Liver (tissue), 9 donors: ENCODE data around the gene ANKDD1B. TPM values are rescaled to one million over a fixed set of nuclear protein-coding genes. Genes with fewer than 3 reads are reported as not detected.

Source experiments
- DNase-seq: peaks from one replicate; pipeline ENCODE4 v3.0.0-alpha.2; 2017; ENCODE audit warnings: low spot score
- H3K27ac ChIP-seq, 2 donors: one replicate each; pipeline ENCODE4 v1.7.0; 2013; ENCODE audit warnings: inconsistent platforms in 2 of 2, low read length in 2 of 2, control low read depth in 1 of 2, low read depth in 1 of 2, mild to moderate bottlenecking in 1 of 2
- H3K27me3 ChIP-seq, 4 donors: one replicate each; pipeline versions ENCODE4 v1.6.1 to v1.7.0; 2013; ENCODE audit warnings: low read length in 3 of 4, inconsistent platforms in 1 of 4, mild to moderate bottlenecking in 1 of 4, moderate library complexity in 1 of 4; ENCODE audit not compliant: control insufficient read depth in 4 of 4, insufficient read depth in 4 of 4
- H3K36me3 ChIP-seq, 4 donors: one replicate each; pipeline versions ENCODE4 v1.6.1 to v1.7.0; 2013; ENCODE audit warnings: low read length in 3 of 4, mild to moderate bottlenecking in 3 of 4, low read depth in 1 of 4, moderate library complexity in 1 of 4; ENCODE audit not compliant: control insufficient read depth in 4 of 4, insufficient read depth in 3 of 4
- H3K4me1 ChIP-seq, 4 donors: one replicate each; pipeline versions ENCODE4 v1.6.1 to v1.7.0; 2013; ENCODE audit warnings: low read length in 3 of 4, mild to moderate bottlenecking in 3 of 4, moderate library complexity in 1 of 4; ENCODE audit not compliant: control insufficient read depth in 4 of 4, insufficient read depth in 4 of 4
- H3K4me3 ChIP-seq, 3 donors: one replicate each; pipeline versions ENCODE4 v1.6.1 to v1.7.0; 2013; ENCODE audit warnings: low read length in 3 of 3, control low read depth in 1 of 3, low read depth in 1 of 3, mild to moderate bottlenecking in 1 of 3
- H3K9ac ChIP-seq, 2 donors: one replicate each; pipeline ENCODE4 v1.7.0; 2013; ENCODE audit warnings: low read length in 2 of 2, mild to moderate bottlenecking in 2 of 2, moderate library complexity in 2 of 2, control low read depth in 1 of 2, low read depth in 1 of 2
- H3K9me3 ChIP-seq, 4 donors: one replicate each; pipeline versions ENCODE4 v1.6.1 to v1.7.0; 2013; ENCODE audit warnings: low read length in 3 of 4; ENCODE audit not compliant: control insufficient read depth in 4 of 4
- ATF3 ChIP-seq: IDR thresholded peaks from 2 replicates; pipeline ENCODE4 v1.6.1; 2016; ENCODE audit warnings: antibody characterized with exemption
- EGR1 ChIP-seq, 2 donors: IDR thresholded peaks; 2 replicates each; pipeline ENCODE4 v1.6.1; 2016 to 2018; ENCODE audit warnings: antibody characterized with exemption in 2 of 2, low read depth in 2 of 2
- FOXA1 ChIP-seq: IDR thresholded peaks from 2 replicates; pipeline ENCODE4 v1.6.1; 2016; ENCODE audit warnings: antibody characterized with exemption
- GABPA ChIP-seq, 2 donors: IDR thresholded peaks in 1 of 2; conservative IDR thresholded peaks in 1 of 2; 2 replicates each; pipeline ENCODE4 v1.6.1; 2016; ENCODE audit warnings: antibody characterized with exemption in 2 of 2, mild to moderate bottlenecking in 1 of 2, moderate library complexity in 1 of 2
- HNF4A ChIP-seq, 2 donors: conservative IDR thresholded peaks; 2 replicates each; pipeline ENCODE4 v1.6.1; 2016; ENCODE audit warnings: antibody characterized with exemption in 2 of 2, mild to moderate bottlenecking in 2 of 2
- HNF4G ChIP-seq: IDR thresholded peaks from 2 replicates; pipeline ENCODE4 v1.6.1; 2016; ENCODE audit warnings: antibody characterized with exemption
- JUND ChIP-seq, 2 donors: IDR thresholded peaks; 2 replicates each; pipeline ENCODE4 v1.6.1; 2016; ENCODE audit warnings: antibody characterized with exemption in 2 of 2
- MAX ChIP-seq: IDR thresholded peaks from 2 replicates; pipeline ENCODE4 v1.6.1; 2016; ENCODE audit warnings: antibody characterized with exemption
- NR2F2 ChIP-seq: IDR thresholded peaks from 2 replicates; pipeline ENCODE4 v1.6.1; 2016; ENCODE audit warnings: antibody characterized with exemption
- RAD21 ChIP-seq, 2 donors: IDR thresholded peaks; 2 replicates each; pipeline ENCODE4 v1.6.1; 2016; ENCODE audit warnings: antibody characterized with exemption in 2 of 2, mild to moderate bottlenecking in 2 of 2
- RXRA ChIP-seq, 2 donors: IDR thresholded peaks; 2 replicates each; pipeline ENCODE4 v1.6.1; 2017 to 2018; ENCODE audit warnings: antibody characterized with exemption in 2 of 2, mild to moderate bottlenecking in 1 of 2
- SP1 ChIP-seq: IDR thresholded peaks from 2 replicates; pipeline ENCODE4 v1.6.1; 2018; ENCODE audit warnings: antibody characterized with exemption, mild to moderate bottlenecking
- TAF1 ChIP-seq: conservative IDR thresholded peaks from 2 replicates; pipeline ENCODE4 v1.6.1; 2016; ENCODE audit warnings: antibody characterized with exemption, mild to moderate bottlenecking
- YY1 ChIP-seq: IDR thresholded peaks from 2 replicates; pipeline ENCODE4 v1.6.1; 2016; ENCODE audit warnings: antibody characterized with exemption, mild to moderate bottlenecking
- WGBS: extraction: QIAGEN DNeasy Blood & Tissue Kit; methylation state at CpG from one replicate; pipeline ENCODE4 v1.1.7; 2013; 5-methylcytosine and 5-hydroxymethylcytosine counted together
- polyA plus RNA-seq, 2 donors: library from polyadenylated mRNA; stranded (reverse) in 1 of 2; unstranded in 1 of 2; fragments of 200-250 nt in 1 of 2; fragments of >200 nt in 1 of 2; fragmentation: Nextera tagmentation in 1 of 2; extraction: Ambion mirVana in 1 of 2; gene quantifications; one replicate each; pipeline versions ENCODE4 v1.2.1 to v1.2.3, GENCODE V29; 2013 to 2015
- total RNA-seq, 2 donors: library from RNA; depleted of rRNA; stranded (reverse); fragments of >200 nt; gene quantifications; one replicate each; pipeline ENCODE4 v1.2.3, GENCODE V29; 2014
- TF ChIP-seq, protein P1 (sequence below): IDR thresholded peaks from 2 replicates; pipeline ENCODE4 v1.6.1; 2016; ENCODE audit warnings: antibody characterized with exemption, mild to moderate bottlenecking
- TF ChIP-seq, protein P2 (sequence below): fragments of 150-350 bp; IDR thresholded peaks from 2 replicates; pipeline ENCODE4 v1.5.1; 2017; ENCODE audit warnings: improper control_type of control experiment, low read depth, low read length; ENCODE audit not compliant: missing input control
- donor health status: healthy.
- donor health status: healthy.
- donor health status: healthy.
- donor health status: healthy.
- donor health status: healthy.

ANKDD1B gene
- total and polyA plus RNA-seq, 4 donors = 0.05 to 1.4 (median 0.52) TPM

- H3K4me1 ChIP-seq = no peaks in the 10 kb centered on the region
- H3K4me3 ChIP-seq = no peak overlapping the region
- no peaks in the 10 kb centered on the region for H3K36me3 ChIP-seq
- no peak overlapping the region for H3K27ac ChIP-seq
- no peaks in the 10 kb centered on the region for H3K9me3 ChIP-seq
- no peak overlapping the region for H3K9ac ChIP-seq
- H3K27me3 ChIP-seq = no peaks in the 10 kb centered on the region
- WGBS = 40% methylated on average over 2 of the region's 2 CpGs
- DNase-seq = no peak
- TF ChIP-seq HNF4A (conservative IDR thresholded peaks at IDR 0.05) = peak; percentile 5 to 45
- TF ChIP-seq, protein P1, sequence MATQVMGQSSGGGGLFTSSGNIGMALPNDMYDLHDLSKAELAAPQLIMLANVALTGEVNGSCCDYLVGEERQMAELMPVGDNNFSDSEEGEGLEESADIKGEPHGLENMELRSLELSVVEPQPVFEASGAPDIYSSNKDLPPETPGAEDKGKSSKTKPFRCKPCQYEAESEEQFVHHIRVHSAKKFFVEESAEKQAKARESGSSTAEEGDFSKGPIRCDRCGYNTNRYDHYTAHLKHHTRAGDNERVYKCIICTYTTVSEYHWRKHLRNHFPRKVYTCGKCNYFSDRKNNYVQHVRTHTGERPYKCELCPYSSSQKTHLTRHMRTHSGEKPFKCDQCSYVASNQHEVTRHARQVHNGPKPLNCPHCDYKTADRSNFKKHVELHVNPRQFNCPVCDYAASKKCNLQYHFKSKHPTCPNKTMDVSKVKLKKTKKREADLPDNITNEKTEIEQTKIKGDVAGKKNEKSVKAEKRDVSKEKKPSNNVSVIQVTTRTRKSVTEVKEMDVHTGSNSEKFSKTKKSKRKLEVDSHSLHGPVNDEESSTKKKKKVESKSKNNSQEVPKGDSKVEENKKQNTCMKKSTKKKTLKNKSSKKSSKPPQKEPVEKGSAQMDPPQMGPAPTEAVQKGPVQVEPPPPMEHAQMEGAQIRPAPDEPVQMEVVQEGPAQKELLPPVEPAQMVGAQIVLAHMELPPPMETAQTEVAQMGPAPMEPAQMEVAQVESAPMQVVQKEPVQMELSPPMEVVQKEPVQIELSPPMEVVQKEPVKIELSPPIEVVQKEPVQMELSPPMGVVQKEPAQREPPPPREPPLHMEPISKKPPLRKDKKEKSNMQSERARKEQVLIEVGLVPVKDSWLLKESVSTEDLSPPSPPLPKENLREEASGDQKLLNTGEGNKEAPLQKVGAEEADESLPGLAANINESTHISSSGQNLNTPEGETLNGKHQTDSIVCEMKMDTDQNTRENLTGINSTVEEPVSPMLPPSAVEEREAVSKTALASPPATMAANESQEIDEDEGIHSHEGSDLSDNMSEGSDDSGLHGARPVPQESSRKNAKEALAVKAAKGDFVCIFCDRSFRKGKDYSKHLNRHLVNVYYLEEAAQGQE = no peak
Observed at GRCh38 chr5:75648712-75649111, 37.5 kb downstream of the ANKDD1B start.

DNA sequence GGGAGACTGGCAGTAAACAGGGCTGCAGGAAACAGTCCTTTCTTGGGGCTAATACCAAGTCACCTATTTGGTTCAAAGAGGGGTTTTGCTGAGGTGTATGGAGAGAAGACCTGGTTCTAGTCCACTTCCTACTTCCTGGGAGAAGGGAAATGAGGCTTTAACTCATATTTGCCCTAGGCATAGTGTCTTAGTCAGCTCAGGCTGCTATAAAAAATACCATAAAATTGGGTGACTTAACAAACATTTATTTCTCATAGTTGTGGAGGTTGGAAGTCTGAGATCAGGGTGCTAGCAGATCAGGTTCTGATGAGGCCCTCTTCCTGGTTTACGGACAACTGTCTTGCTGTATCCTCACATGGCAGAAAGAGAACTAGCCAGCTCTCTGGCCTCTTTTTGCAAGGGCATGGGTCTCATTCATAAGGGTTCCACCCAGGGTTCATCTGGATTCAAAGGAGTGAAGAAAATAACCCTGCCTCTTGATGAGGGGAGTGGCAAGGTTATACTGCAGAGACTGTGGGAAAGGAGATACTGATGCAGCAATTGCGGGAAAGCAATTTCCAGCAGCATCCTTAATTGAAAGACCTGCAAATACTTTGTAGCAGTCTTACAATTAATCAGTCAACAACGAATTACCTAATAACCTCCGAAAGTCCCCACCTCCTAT is 40.5 kb downstream of the ANKDD1B start:
- H3K9ac ChIP-seq = no peak overlapping the region
- DNase-seq = no peak
- TF ChIP-seq HNF4A (conservative IDR thresholded peaks at IDR 0.05) = no peak
- no peak for TF ChIP-seq GABPA (IDR thresholded peaks at IDR 0.05 in 1 of 2, conservative IDR thresholded peaks at IDR 0.05 in 1 of 2)
- no peak for TF ChIP-seq HNF4G
- TF ChIP-seq, protein P2, sequence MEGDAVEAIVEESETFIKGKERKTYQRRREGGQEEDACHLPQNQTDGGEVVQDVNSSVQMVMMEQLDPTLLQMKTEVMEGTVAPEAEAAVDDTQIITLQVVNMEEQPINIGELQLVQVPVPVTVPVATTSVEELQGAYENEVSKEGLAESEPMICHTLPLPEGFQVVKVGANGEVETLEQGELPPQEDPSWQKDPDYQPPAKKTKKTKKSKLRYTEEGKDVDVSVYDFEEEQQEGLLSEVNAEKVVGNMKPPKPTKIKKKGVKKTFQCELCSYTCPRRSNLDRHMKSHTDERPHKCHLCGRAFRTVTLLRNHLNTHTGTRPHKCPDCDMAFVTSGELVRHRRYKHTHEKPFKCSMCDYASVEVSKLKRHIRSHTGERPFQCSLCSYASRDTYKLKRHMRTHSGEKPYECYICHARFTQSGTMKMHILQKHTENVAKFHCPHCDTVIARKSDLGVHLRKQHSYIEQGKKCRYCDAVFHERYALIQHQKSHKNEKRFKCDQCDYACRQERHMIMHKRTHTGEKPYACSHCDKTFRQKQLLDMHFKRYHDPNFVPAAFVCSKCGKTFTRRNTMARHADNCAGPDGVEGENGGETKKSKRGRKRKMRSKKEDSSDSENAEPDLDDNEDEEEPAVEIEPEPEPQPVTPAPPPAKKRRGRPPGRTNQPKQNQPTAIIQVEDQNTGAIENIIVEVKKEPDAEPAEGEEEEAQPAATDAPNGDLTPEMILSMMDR = no peak
- TF ChIP-seq FOXA1 = no peak
- no peak for TF ChIP-seq RAD21 (IDR thresholded peaks at IDR 0.05)
- TF ChIP-seq MAX = no peak
- TF ChIP-seq NR2F2 = no peak
- no peak for TF ChIP-seq EGR1 (IDR thresholded peaks at IDR 0.05; ENCODE audit: low read depth in 2 of 2)
- TF ChIP-seq, protein P1 = no peak
- no peak for TF ChIP-seq ATF3
- no peak for TF ChIP-seq TAF1
- no peak for TF ChIP-seq JUND (IDR thresholded peaks at IDR 0.05)
- TF ChIP-seq SP1 = no peak
- no peak for TF ChIP-seq RXRA (IDR thresholded peaks at IDR 0.05)
- TF ChIP-seq YY1 = no peak
- H3K4me3 ChIP-seq = no peak overlapping the region
- H3K4me1 ChIP-seq = no peaks in the 10 kb centered on the region
- 90% methylated on average over 4 of the region's 4 CpGs for WGBS
- H3K27ac ChIP-seq = no peak overlapping the region
- H3K36me3 ChIP-seq = no peaks in the 10 kb centered on the region
- no peaks in the 10 kb centered on the region for H3K27me3 ChIP-seq
- H3K9me3 ChIP-seq = no peaks in the 10 kb centered on the region
